Fibroblast of pulmonary artery (primary cell): ENCODE results near the gene CENPB.
A peak's percentile ranks its signal among the peaks of the same experiment; 100 is the strongest.

ENCODE experiments used
- DNase-seq: peaks from one replicate; pipeline ENCODE4 v3.0.0-alpha.2; 2010; ENCODE audit warnings: low read depth
- H3K4me3 ChIP-seq: replicated peaks from 2 replicates; pipeline ENCODE4 v1.5.1; 2011; ENCODE audit warnings: low read depth, mild to moderate bottlenecking, control low read depth, low read length, moderate library complexity
- CTCF ChIP-seq: IDR thresholded peaks from 2 replicates; pipeline ENCODE4 v1.5.1; 2011; ENCODE audit warnings: mild to moderate bottlenecking, control low read depth, low read length, inconsistent platforms; ENCODE audit errors: missing control alignments

The CENPB gene

GRCh38 chr20:3747471-3747870 lies 39.1 kb downstream of the CENPB start:
- TF ChIP-seq CTCF, result no peak
- no peak for DNase-seq
- no peak overlapping the region for H3K4me3 ChIP-seq

GRCh38 chr20:3745686-3746173 lies 40.8 kb downstream of the CENPB start:
- DNase-seq, result no peak
- no peak for TF ChIP-seq CTCF
- H3K4me3 ChIP-seq, result no peak overlapping the region

- H3K4me3 ChIP-seq, result no peak overlapping the region
- no peak for TF ChIP-seq CTCF
- DNase-seq, result peak; percentile 21
Measured at GRCh38 chr20:3744806-3745685, 41.5 kb downstream of the CENPB start.

- no peak for DNase-seq
- no peak for TF ChIP-seq CTCF
- H3K4me3 ChIP-seq, result no peak overlapping the region
Measured at GRCh38 chr20:3744037-3744436, 42.5 kb downstream of the CENPB start.

- DNase-seq, result no peak
- H3K4me3 ChIP-seq, result no peak overlapping the region
- TF ChIP-seq CTCF, result no peak
Measured at GRCh38 chr20:3743251-3743650, 43.3 kb downstream of the CENPB start.

GRCh38 chr20:3741836-3742458 lies 44.6 kb downstream of the CENPB start:
- no peak for DNase-seq
- TF ChIP-seq CTCF, result no peak
- no peak overlapping the region for H3K4me3 ChIP-seq
